HG02840 (cell line): ENCODE results near the gene WFS1.

Experiments used
- ATAC-seq: cut with Tn5 transposase; IDR thresholded peaks from one replicate; pipeline ENCODE4 v1.9.1; 2021; ENCODE audit warnings: mild to moderate bottlenecking, moderate library complexity, moderate number of reproducible peaks; ENCODE audit not compliant: unreplicated experiment, low FRiP score

Gene WFS1

GRCh38 chr4:6333301-6334202 is 63.9 kb downstream of the WFS1 start:
- no peak for ATAC-seq

- ATAC-seq = no peak
Observed at GRCh38 chr4:6334203-6334887, 64.7 kb downstream of the WFS1 start.

GRCh38 chr4:6335040-6335590 is 65.5 kb downstream of the WFS1 start:
- no peak for ATAC-seq

GRCh38 chr4:6336166-6336565 is 66.5 kb downstream of the WFS1 start:
- ATAC-seq = no peak

GRCh38 chr4:6337331-6337935 is 67.8 kb downstream of the WFS1 start:
- no peak for ATAC-seq

GRCh38 chr4:6338175-6338950 is 68.7 kb downstream of the WFS1 start:
- ATAC-seq = no peak

- no peak for ATAC-seq
Observed at GRCh38 chr4:6338951-6339817, 69.5 kb downstream of the WFS1 start.

- no peak for ATAC-seq
Observed at GRCh38 chr4:6339818-6340445, 70.3 kb downstream of the WFS1 start.

GRCh38 chr4:6340446-6341015 is 70.9 kb downstream of the WFS1 start:
- ATAC-seq = no peak

- ATAC-seq = no peak
Observed at GRCh38 chr4:6341696-6342095, 72.0 kb downstream of the WFS1 start.

GRCh38 chr4:6342530-6343293 is 73.1 kb downstream of the WFS1 start:
- ATAC-seq = no peak

GRCh38 chr4:6343939-6344408 is 74.3 kb downstream of the WFS1 start:
- ATAC-seq = no peak

GRCh38 chr4:6345096-6345830 is 75.6 kb downstream of the WFS1 start:
- ATAC-seq = no peak

- no peak for ATAC-seq
Observed at GRCh38 chr4:6345866-6346265, 76.2 kb downstream of the WFS1 start.

- no peak for ATAC-seq
Observed at GRCh38 chr4:6346373-6347110, 76.9 kb downstream of the WFS1 start.

- ATAC-seq = no peak
Observed at GRCh38 chr4:6347511-6348045, 77.9 kb downstream of the WFS1 start.
